Naive thymus-derived CD8-positive, alpha-beta T cell (primary cell): ENCODE results near the gene FOXJ2. TPM values are rescaled to one million over a fixed set of nuclear protein-coding genes. Genes with fewer than 3 reads are reported as not detected.
"Not testable (repeated sequence)": the region's sequence is repeated elsewhere in the genome, so short reads cannot be mapped to it uniquely, and the experiment has no call there.

Experiments used
- ATAC-seq, 2 donors: fragments of 150-1000 bp; cut with Tn5 transposase in 1 of 2; sonication (Bioruptor Pico), chemical (Tn5 transposase) in 1 of 2; 1 replicate in 1 of 2; 2 replicates in 1 of 2; pipeline ENCODE4 v1.10.0; 2021; ENCODE audit warnings: mild to moderate bottlenecking in 2 of 2, moderate library complexity in 2 of 2
- POLR2A ChIA-PET: fragments of 350-600 bp; sonication (Branson Sonifier 250); formaldehyde crosslinking; loops from one replicate; lab custom pipeline; 2021; ENCODE audit warnings: antibody characterized with exemption; lab: Charles Lee
- DNase-seq, 10 donors: peaks; one replicate each; pipeline versions ENCODE4 v3.0.0 to v3.0.0-alpha.2; 2020 to 2022
- H3K27ac Mint-ChIP-seq, 10 donors: one replicate each; pipeline ENCODE4 v1.8.0; 2020 to 2022; ENCODE audit warnings: mild to moderate bottlenecking in 10 of 10, mixed read lengths in 10 of 10, moderate library complexity in 4 of 10, inconsistent platforms in 1 of 10
- H3K27me3 Mint-ChIP-seq, 5 donors: one replicate each; pipeline ENCODE4 v1.8.0; 2021 to 2022; ENCODE audit warnings: mixed read lengths in 5 of 5
- H3K36me3 Mint-ChIP-seq, 3 donors: one replicate each; pipeline ENCODE4 v1.8.0; 2020 to 2022; ENCODE audit warnings: mixed read lengths in 3 of 3, mild to moderate bottlenecking in 2 of 3, inconsistent platforms in 1 of 3
- H3K4me1 Mint-ChIP-seq, 4 donors: one replicate each; pipeline ENCODE4 v1.8.0; 2021 to 2022; ENCODE audit warnings: mixed read lengths in 4 of 4
- H3K4me3 Mint-ChIP-seq, 10 donors: one replicate each; pipeline ENCODE4 v1.8.0; 2020 to 2022; ENCODE audit warnings: mild to moderate bottlenecking in 10 of 10, mixed read lengths in 10 of 10, moderate library complexity in 6 of 10, inconsistent platforms in 1 of 10
- H3K9me3 Mint-ChIP-seq, 9 donors: one replicate each; pipeline ENCODE4 v1.8.0; 2020 to 2022; ENCODE audit warnings: mixed read lengths in 9 of 9, mild to moderate bottlenecking in 3 of 9, inconsistent platforms in 1 of 9, moderate library complexity in 1 of 9
- polyA plus RNA-seq, 3 donors: library from polyadenylated mRNA; unstranded; fragments of 300-500 nt; fragmentation: Illumina TruSeq; gene quantifications; one replicate each; pipeline ENCODE4 v1.2.3, GENCODE V29; 2021
- total RNA-seq, 8 experiments: library from RNA in 2 of 8; stranded (reverse) in 2 of 8; gene quantifications; one replicate each; pipeline ENCODE4 v1.2.3 and lab custom pipeline; 2021 to 2026

FOXJ2 gene
- total and polyA plus RNA-seq, 5 experiments from 2014 or later: 6.7 to 27.1 (median 14.4) TPM

- POLR2A ChIA-PET: no interaction called here
- Mint-ChIP-seq H3K36me3 (peaks cover 25 to 96% (median 51%) of the 10 kb centered on the region in 3 donors), H3K27ac (peak overlapping the region in 2 of 10 donors; percentile 7 to 39), H3K27me3 (no peaks in the 10 kb centered on the region), H3K4me3 (no peak overlapping the region), H3K9me3 (no peaks in the 10 kb centered on the region), H3K4me1 (peaks cover 0 to 21% (median 8%) of the 10 kb centered on the region in 4 donors)
- DNase-seq: no peak
- no peak for ATAC-seq
These were observed 15.3 kb downstream of the FOXJ2 start for GRCh38 chr12:8047842-8048241.

- Mint-ChIP-seq H3K27ac (peak overlapping the region in 1 of 10 donors; percentile 53), H3K4me3 (no peak overlapping the region), H3K4me1 (peaks cover 0 to 21% (median 8%) of the 10 kb centered on the region in 4 donors), H3K9me3 (no peaks in the 10 kb centered on the region), H3K36me3 (peaks cover 22 to 96% (median 48%) of the 10 kb centered on the region in 3 donors), H3K27me3 (no peaks in the 10 kb centered on the region)
- DNase-seq: no peak
- no peak for ATAC-seq
- POLR2A ChIA-PET: no interaction called here
These were observed 16.4 kb downstream of the FOXJ2 start for GRCh38 chr12:8048906-8049305.

DNA sequence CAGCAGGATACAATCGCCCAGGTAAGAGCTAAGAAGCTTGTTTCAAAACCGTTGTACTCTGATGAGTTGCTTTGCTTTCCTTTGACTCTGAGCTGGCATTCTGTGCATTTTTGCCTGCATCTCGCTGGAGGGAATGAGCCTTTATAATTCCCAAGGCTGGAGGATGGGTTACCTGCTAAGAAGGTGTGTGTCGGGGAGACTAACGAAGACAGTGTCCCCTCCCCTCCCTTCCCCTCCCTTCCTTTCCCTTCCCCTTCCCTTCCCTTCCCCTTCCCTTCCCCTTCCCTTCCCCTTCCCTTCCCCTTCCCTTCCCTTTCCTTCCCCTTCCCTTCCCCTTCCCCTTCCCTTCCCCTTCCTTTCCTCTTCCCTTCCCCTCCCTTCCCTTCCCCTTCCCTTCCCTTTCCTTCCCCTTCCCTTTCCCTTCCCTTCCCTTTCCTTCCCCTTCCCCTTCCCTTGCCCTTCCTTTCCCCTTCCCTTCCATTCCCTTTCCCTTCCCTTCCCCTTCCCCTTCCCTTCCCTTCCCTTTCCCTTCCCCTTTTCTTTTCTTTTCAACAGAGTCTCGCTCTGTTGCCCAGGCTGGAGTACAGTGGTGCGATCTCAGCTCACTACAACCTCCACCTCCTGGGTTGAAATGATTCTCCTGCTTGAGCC lies 18.2 kb downstream of the FOXJ2 start:
- H3K27me3 Mint-ChIP-seq: no peaks in the 10 kb centered on the region
- DNase-seq (no peak), ATAC-seq (no peak)
- no peak overlapping the region for H3K4me3 Mint-ChIP-seq
- H3K27ac Mint-ChIP-seq: peak overlapping the region in 3 of 10 donors; percentile 28 to 86 (median 51)
- POLR2A ChIA-PET: interaction anchor here (0.6 kb wide), 1 partner anchor 17 kb away, joined by 3 read pairs; no protein-coding TSS in a partner anchor
- peaks cover 0 to 20% (median 8%) of the 10 kb centered on the region in 4 donors for H3K4me1 Mint-ChIP-seq
- H3K9me3 Mint-ChIP-seq: no peaks in the 10 kb centered on the region
- H3K36me3 Mint-ChIP-seq: peaks cover 16 to 96% (median 53%) of the 10 kb centered on the region in 3 donors

- Mint-ChIP-seq H3K9me3 (no peaks in the 10 kb centered on the region), H3K27me3 (no peaks in the 10 kb centered on the region), H3K27ac (peak overlapping the region in 3 of 10 donors; percentile 24 to 66 (median 46)), H3K4me1 (peaks cover 0 to 15% (median 1%) of the 10 kb centered on the region in 4 donors), H3K36me3 (peaks cover 16 to 79% (median 40%) of the 10 kb centered on the region in 3 donors), H3K4me3 (no peak overlapping the region)
- DNase-seq (no peak), ATAC-seq (no peak)
- POLR2A ChIA-PET: interaction anchor here (0.8 kb wide), 1 partner anchor 30 kb away, joined by 3 read pairs; no protein-coding TSS in a partner anchor
These were observed 20.2 kb downstream of the FOXJ2 start for GRCh38 chr12:8052679-8053078.

DNA sequence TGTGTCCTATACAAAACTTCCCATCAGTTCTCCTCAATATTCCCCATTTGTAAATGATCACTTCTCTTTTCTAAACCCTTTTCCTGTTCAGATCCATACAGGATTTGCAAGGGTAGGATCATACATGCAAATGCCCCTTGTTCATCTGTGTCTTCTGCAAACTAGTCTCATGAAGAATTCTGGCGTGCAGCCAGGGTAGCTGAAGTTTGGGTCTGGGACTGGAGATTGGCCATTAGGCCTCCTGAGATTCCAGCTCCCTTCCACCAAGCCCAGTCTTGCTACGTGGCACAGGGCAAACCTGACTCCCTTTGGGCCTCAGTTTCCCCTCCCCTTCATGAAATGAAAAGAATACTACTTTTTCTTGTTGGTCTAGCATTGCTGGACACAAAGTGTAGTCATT lies 22.3 kb downstream of the FOXJ2 start:
- Mint-ChIP-seq H3K4me1 (peaks cover 0 to 15% (median 0%) of the 10 kb centered on the region in 4 donors), H3K27me3 (no peaks in the 10 kb centered on the region), H3K9me3 (no peaks in the 10 kb centered on the region), H3K27ac (peak overlapping the region in 1 of 10 donors; percentile 25), H3K4me3 (no peak overlapping the region), H3K36me3 (peaks cover 6 to 64% (median 24%) of the 10 kb centered on the region in 3 donors)
- DNase-seq (no peak), ATAC-seq (no peak)
- POLR2A ChIA-PET: no interaction called here

GRCh38 chr12:8057306-8057705 lies 24.8 kb downstream of the FOXJ2 start:
- Mint-ChIP-seq H3K9me3 (no peaks in the 10 kb centered on the region), H3K27me3 (no peaks in the 10 kb centered on the region), H3K4me3 (no peak overlapping the region), H3K36me3 (peaks cover 0 to 43% (median 17%) of the 10 kb centered on the region in 3 donors), H3K4me1 (peaks cover 0 to 10% (median 0%) of the 10 kb centered on the region in 4 donors), H3K27ac (peak overlapping the region in 2 of 10 donors; percentile 25 to 36)
- ATAC-seq (no peak), DNase-seq (no peak)
- POLR2A ChIA-PET: no interaction called here

DNA sequence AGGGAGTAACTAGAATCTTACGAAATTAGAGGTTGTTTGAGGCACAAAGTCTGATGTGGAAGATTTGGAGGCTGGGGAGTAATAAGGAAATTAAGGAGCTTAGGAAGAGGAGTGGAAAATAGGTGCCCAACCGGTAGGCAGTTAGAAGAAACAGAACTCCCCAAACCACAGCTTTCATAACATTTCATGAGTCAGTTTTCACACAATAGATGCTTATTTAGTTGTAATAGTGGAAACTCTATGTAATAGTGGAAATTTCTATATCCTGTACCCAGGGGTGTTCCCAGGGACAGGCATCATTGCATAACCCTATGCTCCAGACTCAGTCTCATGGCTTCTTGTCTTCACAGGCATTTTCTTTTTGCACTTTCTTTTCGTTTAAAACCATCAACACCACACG lies 25.3 kb downstream of the FOXJ2 start:
- Mint-ChIP-seq H3K4me1 (peaks cover 0 to 7% (median 0%) of the 10 kb centered on the region in 4 donors), H3K4me3 (no peak overlapping the region), H3K9me3 (no peaks in the 10 kb centered on the region), H3K27me3 (no peaks in the 10 kb centered on the region), H3K27ac (peak overlapping the region in 3 of 10 donors; percentile 19 to 63 (median 37)), H3K36me3 (peaks cover 0 to 37% (median 13%) of the 10 kb centered on the region in 3 donors)
- no peak for ATAC-seq
- POLR2A ChIA-PET: interaction anchor here (1.1 kb wide), 1 partner anchor 9 kb away, joined by 7 read pairs; the partner anchor contains the start of gene C3AR1
- no peak for DNase-seq

- Mint-ChIP-seq H3K4me3 (no peak overlapping the region), H3K27me3 (no peaks in the 10 kb centered on the region), H3K27ac (peak overlapping the region in 1 of 10 donors; percentile 63), H3K9me3 (no peaks in the 10 kb centered on the region), H3K4me1 (peaks cover 0 to 11% (median 0%) of the 10 kb centered on the region in 4 donors), H3K36me3 (peaks cover 0 to 31% (median 13%) of the 10 kb centered on the region in 3 donors)
- no peak for DNase-seq
- ATAC-seq: no peak
- POLR2A ChIA-PET: interaction anchor here (1.1 kb wide), 1 partner anchor 8 kb away, joined by 7 read pairs; the partner anchor contains the start of gene C3AR1
These were observed 26.0 kb downstream of the FOXJ2 start for GRCh38 chr12:8058506-8058905.

- Mint-ChIP-seq H3K4me1 (peaks cover 15 to 35% (median 25%) of the 10 kb centered on the region in 4 donors), H3K4me3 (peak overlapping the region in 1 of 10 donors; percentile 50), H3K36me3 (peaks cover 0 to 7% (median 2%) of the 10 kb centered on the region in 3 donors), H3K9me3 (no peaks in the 10 kb centered on the region), H3K27ac (peak overlapping the region in 3 of 10 donors; percentile 19 to 65 (median 55)), H3K27me3 (no peaks in the 10 kb centered on the region)
- POLR2A ChIA-PET: interaction anchor here (0.6 kb wide), 1 partner anchor 32 kb away, joined by 6 read pairs; no protein-coding TSS in a partner anchor
- ATAC-seq (no peak), DNase-seq (no peak)
These were observed 31.6 kb downstream of the FOXJ2 start for GRCh38 chr12:8064131-8064530.

DNA sequence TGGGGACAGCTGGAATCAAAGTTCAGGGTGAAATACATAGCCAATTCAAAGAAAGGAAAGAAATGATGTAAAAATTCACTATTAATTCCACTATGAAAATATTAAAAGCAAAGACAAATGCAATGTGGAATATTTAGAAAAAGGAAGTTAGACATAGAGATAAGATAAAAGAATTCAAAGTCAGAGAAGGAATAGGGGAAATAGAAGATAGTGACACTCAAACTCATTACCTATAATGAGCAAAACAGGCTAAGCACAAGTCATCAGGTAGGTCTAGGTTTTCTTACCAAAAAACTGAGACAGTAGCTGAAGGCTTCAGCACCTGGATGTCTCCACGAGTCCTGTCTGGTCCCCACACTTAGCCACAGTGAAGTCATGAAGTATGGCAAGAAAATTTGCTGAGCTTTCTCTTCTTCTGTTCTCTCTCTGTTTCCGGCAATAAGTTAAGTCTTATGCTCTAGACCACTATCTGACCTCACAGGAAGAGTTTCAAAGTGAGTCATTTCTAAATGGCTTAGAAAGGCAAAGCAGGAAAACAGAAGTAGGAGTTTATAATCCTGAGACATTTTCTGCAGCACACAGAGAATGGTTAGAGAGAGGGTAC lies 33.6 kb downstream of the FOXJ2 start, which contains the start of gene C3AR1:
C3AR1 (minus strand) TSS at position 369 of the 604 bp plus-strand sequence. CDS start 6,174 bp downstream, outside the sequence.
- H3K36me3 Mint-ChIP-seq: no peaks in the 10 kb centered on the region
- POLR2A ChIA-PET: interaction anchor here (0.6 to 2.6 kb wide), 10 partner anchors 8 to 106 kb away, joined by 3 to 18 read pairs (median 4); no protein-coding TSS in a partner anchor
- H3K4me1 Mint-ChIP-seq: peaks cover 15 to 45% (median 25%) of the 10 kb centered on the region in 4 donors
- peak; percentile 99 to 100 for ATAC-seq
- no peaks in the 10 kb centered on the region for H3K27me3 Mint-ChIP-seq
- peak within 1 kb of the TSS; percentile 42 to 83 (median 60) for H3K4me3 Mint-ChIP-seq
- H3K9me3 Mint-ChIP-seq: no peaks in the 10 kb centered on the region
- H3K27ac Mint-ChIP-seq: peak within 1 kb of the TSS; percentile 85 to 97 (median 94)
- DNase-seq: peak in 9 of 10 donors; percentile 30 to 76 (median 55)

- H3K4me3 Mint-ChIP-seq: no peak overlapping the region
- H3K9me3 Mint-ChIP-seq: no peaks in the 10 kb centered on the region
- H3K27ac Mint-ChIP-seq: peak overlapping the region in 4 of 10 donors; percentile 2 to 83 (median 26)
- H3K36me3 Mint-ChIP-seq: no peaks in the 10 kb centered on the region
- POLR2A ChIA-PET: interaction anchor here (1.2 kb wide), 1 partner anchor 42 kb away, joined by 3 read pairs; no protein-coding TSS in a partner anchor
- ATAC-seq (no peak), DNase-seq (no peak)
- peaks cover 17 to 35% (median 24%) of the 10 kb centered on the region in 4 donors for H3K4me1 Mint-ChIP-seq
- peaks cover 0 to 2% (median 0%) of the 10 kb centered on the region in 5 donors for H3K27me3 Mint-ChIP-seq
These were observed 37.1 kb downstream of the FOXJ2 start for GRCh38 chr12:8069582-8069981.

DNA sequence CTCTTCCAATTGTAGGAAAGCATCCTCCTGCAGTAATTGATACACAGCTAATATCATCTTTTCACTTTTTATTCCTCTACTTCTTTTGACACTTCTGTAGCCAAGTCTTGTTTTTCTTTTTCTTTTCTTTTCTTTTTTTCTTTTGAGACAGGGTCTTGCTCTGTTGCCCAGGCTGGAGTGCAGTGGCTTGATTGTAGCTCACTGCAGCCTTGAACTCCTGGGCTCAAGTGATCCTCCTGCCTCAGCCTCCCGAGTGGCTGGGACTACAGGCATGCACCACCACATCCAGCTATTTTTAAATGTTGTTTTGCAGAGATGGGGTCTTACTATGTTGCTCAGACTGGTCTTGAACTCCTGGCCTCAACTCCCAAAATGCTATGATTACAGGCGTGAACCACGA lies 39.3 kb downstream of the FOXJ2 start:
- POLR2A ChIA-PET, H3K27me3 Mint-ChIP-seq, H3K4me3 Mint-ChIP-seq, DNase-seq, H3K36me3 Mint-ChIP-seq, H3K9me3 Mint-ChIP-seq, ATAC-seq: not testable (repeated sequence)
- peaks cover 4 to 15% (median 4%) of the 10 kb centered on the region in 4 donors for H3K4me1 Mint-ChIP-seq
- H3K27ac Mint-ChIP-seq: peak overlapping the region in 2 of 10 donors; percentile 27 to 55
